ENCODE measurements around the gene HHIPL2. TPM values are rescaled to one million over a fixed set of nuclear protein-coding genes. Genes with fewer than 3 reads are reported as not detected.

Gene HHIPL2
- total and polyA plus RNA-seq, 2 experiments from 2014 or later: 0.52 TPM; not detected in 1

DNA sequence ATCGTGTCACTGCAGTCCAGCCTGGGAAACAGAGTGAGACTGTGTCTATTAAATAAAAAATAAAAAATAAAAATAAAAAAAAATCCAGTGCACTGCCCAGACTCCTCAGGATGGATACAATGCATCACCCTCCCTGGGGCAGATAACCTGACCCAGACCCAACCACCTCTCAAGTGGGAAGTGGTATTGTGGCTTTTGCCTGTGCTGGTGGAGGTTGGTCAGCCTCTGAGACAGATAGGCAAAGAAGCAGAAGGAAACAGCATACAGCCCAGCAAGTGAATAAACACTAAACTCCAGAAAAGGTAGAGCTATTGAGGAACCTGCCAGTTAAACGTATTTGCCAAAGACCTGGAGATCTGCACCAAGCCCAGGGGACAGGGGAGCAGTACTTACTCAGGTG lies 22.0 kb downstream of the HHIPL2 start:
- Mint-ChIP-seq H3K27me3 (ENCODE audit: insufficient read depth, low read depth, poor library complexity) (peaks cover 5% of the 10 kb centered on the region), H3K4me3 (no peak overlapping the region), H3K9me3 (no peaks in the 10 kb centered on the region), H3K36me3 (ENCODE audit: low read depth) (no peaks in the 10 kb centered on the region), H3K27ac (no peak overlapping the region), H3K4me1 (no peaks in the 10 kb centered on the region)
- no peaks in the 10 kb centered on the region; the same call in 1 of the 2 replicates for H3K9me2 ChIP-seq (ENCODE audit: insufficient read depth)
- DNase-seq (ENCODE audit: low spot score): no peak
- no peak overlapping the region for H3K4me2 ChIP-seq
- TF ChIP-seq ZNF331 (CRISPR knock-in tag; IDR thresholded peaks at IDR 0.05; ENCODE audit: low read depth) (no peak), JUNB (IDR thresholded peaks at IDR 0.05; ENCODE audit: unreplicated experiment) (no peak), POLR2AphosphoS5 (IDR thresholded peaks at IDR 0.05; ENCODE audit: low read depth) (no peak)
- TF ChIP-seq, protein P1, sequence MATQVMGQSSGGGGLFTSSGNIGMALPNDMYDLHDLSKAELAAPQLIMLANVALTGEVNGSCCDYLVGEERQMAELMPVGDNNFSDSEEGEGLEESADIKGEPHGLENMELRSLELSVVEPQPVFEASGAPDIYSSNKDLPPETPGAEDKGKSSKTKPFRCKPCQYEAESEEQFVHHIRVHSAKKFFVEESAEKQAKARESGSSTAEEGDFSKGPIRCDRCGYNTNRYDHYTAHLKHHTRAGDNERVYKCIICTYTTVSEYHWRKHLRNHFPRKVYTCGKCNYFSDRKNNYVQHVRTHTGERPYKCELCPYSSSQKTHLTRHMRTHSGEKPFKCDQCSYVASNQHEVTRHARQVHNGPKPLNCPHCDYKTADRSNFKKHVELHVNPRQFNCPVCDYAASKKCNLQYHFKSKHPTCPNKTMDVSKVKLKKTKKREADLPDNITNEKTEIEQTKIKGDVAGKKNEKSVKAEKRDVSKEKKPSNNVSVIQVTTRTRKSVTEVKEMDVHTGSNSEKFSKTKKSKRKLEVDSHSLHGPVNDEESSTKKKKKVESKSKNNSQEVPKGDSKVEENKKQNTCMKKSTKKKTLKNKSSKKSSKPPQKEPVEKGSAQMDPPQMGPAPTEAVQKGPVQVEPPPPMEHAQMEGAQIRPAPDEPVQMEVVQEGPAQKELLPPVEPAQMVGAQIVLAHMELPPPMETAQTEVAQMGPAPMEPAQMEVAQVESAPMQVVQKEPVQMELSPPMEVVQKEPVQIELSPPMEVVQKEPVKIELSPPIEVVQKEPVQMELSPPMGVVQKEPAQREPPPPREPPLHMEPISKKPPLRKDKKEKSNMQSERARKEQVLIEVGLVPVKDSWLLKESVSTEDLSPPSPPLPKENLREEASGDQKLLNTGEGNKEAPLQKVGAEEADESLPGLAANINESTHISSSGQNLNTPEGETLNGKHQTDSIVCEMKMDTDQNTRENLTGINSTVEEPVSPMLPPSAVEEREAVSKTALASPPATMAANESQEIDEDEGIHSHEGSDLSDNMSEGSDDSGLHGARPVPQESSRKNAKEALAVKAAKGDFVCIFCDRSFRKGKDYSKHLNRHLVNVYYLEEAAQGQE (IDR thresholded peaks at IDR 0.05; ENCODE audit: unreplicated experiment): no peak
- TF ChIP-seq, protein P2, sequence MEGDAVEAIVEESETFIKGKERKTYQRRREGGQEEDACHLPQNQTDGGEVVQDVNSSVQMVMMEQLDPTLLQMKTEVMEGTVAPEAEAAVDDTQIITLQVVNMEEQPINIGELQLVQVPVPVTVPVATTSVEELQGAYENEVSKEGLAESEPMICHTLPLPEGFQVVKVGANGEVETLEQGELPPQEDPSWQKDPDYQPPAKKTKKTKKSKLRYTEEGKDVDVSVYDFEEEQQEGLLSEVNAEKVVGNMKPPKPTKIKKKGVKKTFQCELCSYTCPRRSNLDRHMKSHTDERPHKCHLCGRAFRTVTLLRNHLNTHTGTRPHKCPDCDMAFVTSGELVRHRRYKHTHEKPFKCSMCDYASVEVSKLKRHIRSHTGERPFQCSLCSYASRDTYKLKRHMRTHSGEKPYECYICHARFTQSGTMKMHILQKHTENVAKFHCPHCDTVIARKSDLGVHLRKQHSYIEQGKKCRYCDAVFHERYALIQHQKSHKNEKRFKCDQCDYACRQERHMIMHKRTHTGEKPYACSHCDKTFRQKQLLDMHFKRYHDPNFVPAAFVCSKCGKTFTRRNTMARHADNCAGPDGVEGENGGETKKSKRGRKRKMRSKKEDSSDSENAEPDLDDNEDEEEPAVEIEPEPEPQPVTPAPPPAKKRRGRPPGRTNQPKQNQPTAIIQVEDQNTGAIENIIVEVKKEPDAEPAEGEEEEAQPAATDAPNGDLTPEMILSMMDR (conservative IDR thresholded peaks at IDR 0.05; ENCODE audit: low read depth in 2 of 2): no peak
- TF ChIP-seq, protein P3, sequence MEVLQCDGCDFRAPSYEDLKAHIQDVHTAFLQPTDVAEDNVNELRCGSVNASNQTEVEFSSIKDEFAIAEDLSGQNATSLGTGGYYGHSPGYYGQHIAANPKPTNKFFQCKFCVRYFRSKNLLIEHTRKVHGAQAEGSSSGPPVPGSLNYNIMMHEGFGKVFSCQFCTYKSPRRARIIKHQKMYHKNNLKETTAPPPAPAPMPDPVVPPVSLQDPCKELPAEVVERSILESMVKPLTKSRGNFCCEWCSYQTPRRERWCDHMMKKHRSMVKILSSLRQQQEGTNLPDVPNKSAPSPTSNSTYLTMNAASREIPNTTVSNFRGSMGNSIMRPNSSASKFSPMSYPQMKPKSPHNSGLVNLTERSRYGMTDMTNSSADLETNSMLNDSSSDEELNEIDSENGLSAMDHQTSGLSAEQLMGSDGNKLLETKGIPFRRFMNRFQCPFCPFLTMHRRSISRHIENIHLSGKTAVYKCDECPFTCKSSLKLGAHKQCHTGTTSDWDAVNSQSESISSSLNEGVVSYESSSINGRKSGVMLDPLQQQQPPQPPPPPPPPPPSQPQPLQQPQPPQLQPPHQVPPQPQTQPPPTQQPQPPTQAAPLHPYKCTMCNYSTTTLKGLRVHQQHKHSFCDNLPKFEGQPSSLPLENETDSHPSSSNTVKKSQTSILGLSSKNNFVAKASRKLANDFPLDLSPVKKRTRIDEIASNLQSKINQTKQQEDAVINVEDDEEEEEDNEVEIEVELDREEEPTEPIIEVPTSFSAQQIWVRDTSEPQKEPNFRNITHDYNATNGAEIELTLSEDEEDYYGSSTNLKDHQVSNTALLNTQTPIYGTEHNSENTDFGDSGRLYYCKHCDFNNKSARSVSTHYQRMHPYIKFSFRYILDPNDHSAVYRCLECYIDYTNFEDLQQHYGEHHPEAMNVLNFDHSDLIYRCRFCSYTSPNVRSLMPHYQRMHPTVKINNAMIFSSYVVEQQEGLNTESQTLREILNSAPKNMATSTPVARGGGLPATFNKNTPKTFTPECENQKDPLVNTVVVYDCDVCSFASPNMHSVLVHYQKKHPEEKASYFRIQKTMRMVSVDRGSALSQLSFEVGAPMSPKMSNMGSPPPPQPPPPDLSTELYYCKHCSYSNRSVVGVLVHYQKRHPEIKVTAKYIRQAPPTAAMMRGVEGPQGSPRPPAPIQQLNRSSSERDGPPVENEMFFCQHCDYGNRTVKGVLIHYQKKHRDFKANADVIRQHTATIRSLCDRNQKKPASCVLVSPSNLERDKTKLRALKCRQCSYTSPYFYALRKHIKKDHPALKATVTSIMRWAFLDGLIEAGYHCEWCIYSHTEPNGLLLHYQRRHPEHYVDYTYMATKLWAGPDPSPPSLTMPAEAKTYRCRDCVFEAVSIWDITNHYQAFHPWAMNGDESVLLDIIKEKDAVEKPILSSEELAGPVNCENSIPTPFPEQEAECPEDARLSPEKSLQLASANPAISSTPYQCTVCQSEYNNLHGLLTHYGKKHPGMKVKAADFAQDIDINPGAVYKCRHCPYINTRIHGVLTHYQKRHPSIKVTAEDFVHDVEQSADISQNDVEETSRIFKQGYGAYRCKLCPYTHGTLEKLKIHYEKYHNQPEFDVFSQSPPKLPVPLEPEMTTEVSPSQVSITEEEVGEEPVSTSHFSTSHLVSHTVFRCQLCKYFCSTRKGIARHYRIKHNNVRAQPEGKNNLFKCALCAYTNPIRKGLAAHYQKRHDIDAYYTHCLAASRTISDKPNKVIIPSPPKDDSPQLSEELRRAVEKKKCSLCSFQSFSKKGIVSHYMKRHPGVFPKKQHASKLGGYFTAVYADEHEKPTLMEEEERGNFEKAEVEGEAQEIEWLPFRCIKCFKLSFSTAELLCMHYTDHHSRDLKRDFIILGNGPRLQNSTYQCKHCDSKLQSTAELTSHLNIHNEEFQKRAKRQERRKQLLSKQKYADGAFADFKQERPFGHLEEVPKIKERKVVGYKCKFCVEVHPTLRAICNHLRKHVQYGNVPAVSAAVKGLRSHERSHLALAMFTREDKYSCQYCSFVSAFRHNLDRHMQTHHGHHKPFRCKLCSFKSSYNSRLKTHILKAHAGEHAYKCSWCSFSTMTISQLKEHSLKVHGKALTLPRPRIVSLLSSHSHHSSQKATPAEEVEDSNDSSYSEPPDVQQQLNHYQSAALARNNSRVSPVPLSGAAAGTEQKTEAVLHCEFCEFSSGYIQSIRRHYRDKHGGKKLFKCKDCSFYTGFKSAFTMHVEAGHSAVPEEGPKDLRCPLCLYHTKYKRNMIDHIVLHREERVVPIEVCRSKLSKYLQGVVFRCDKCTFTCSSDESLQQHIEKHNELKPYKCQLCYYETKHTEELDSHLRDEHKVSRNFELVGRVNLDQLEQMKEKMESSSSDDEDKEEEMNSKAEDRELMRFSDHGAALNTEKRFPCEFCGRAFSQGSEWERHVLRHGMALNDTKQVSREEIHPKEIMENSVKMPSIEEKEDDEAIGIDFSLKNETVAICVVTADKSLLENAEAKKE (CRISPR knock-in tag; IDR thresholded peaks at IDR 0.05): no peak
- TF ChIP-seq, protein P4, sequence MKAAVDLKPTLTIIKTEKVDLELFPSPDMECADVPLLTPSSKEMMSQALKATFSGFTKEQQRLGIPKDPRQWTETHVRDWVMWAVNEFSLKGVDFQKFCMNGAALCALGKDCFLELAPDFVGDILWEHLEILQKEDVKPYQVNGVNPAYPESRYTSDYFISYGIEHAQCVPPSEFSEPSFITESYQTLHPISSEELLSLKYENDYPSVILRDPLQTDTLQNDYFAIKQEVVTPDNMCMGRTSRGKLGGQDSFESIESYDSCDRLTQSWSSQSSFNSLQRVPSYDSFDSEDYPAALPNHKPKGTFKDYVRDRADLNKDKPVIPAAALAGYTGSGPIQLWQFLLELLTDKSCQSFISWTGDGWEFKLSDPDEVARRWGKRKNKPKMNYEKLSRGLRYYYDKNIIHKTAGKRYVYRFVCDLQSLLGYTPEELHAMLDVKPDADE (IDR thresholded peaks at IDR 0.05): no peak
- H4K20me1 ChIP-seq (replicated peaks; ENCODE audit: insufficient read depth): no peaks in the 10 kb centered on the region
- no peaks in the 10 kb centered on the region for H3F3A ChIP-seq (replicated peaks; ENCODE audit: low read depth)
- H3K4me1 ChIP-seq (ENCODE audit: insufficient read depth): no peaks in the 10 kb centered on the region
- no peaks in the 10 kb centered on the region for H3K27me3 ChIP-seq (ENCODE audit: insufficient read depth)
- no peak overlapping the region for H3K27ac ChIP-seq (ENCODE audit: low read depth)
- no peak for ATAC-seq
- H2AFZ ChIP-seq: no peak overlapping the region
- no peak overlapping the region for H3K4me3 ChIP-seq
- H3K79me2 ChIP-seq (replicated peaks; ENCODE audit: insufficient read depth): no peaks in the 10 kb centered on the region
- H3K36me3 ChIP-seq (ENCODE audit: insufficient read depth): no peaks in the 10 kb centered on the region
